ENCODE data around the gene NOXO1. TPM values are rescaled to one million over a fixed set of nuclear protein-coding genes. Genes with fewer than 3 reads are reported as not detected.
A peak's percentile ranks its signal among the peaks of the same experiment; 100 is the strongest.
"Not testable (repeated sequence)": the region's sequence is repeated elsewhere in the genome, so short reads cannot be mapped to it uniquely, and the experiment has no call there.

The NOXO1 gene
- total RNA-seq, 6 donors from 2014 or later, result 2.1 to 5.4 (median 5.0) TPM; not detected in 1

GRCh38 chr16:1965396-1966001, 15.8 kb downstream of the NOXO1 start:
- no peak for DNase-seq
- 18 to 19% methylated on average over 13 to 18 of the region's 24 CpGs for WGBS, 2 donors
- H3K9me3 ChIP-seq, result no peaks in the 10 kb centered on the region
- TF ChIP-seq POLR2AphosphoS5 (IDR thresholded peaks at IDR 0.05), result no peak
- TF ChIP-seq EP300 (IDR thresholded peaks at IDR 0.05), result no peak
- TF ChIP-seq, protein P1, sequence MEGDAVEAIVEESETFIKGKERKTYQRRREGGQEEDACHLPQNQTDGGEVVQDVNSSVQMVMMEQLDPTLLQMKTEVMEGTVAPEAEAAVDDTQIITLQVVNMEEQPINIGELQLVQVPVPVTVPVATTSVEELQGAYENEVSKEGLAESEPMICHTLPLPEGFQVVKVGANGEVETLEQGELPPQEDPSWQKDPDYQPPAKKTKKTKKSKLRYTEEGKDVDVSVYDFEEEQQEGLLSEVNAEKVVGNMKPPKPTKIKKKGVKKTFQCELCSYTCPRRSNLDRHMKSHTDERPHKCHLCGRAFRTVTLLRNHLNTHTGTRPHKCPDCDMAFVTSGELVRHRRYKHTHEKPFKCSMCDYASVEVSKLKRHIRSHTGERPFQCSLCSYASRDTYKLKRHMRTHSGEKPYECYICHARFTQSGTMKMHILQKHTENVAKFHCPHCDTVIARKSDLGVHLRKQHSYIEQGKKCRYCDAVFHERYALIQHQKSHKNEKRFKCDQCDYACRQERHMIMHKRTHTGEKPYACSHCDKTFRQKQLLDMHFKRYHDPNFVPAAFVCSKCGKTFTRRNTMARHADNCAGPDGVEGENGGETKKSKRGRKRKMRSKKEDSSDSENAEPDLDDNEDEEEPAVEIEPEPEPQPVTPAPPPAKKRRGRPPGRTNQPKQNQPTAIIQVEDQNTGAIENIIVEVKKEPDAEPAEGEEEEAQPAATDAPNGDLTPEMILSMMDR (IDR thresholded peaks at IDR 0.05), result no peak
- no peak for TF ChIP-seq POLR2A (IDR thresholded peaks at IDR 0.05)
- no peaks in the 10 kb centered on the region for H3K27me3 ChIP-seq
- H3K4me3 ChIP-seq, result peak overlapping the region; percentile 85 to 91 (median 88)
- ATAC-seq (ENCODE audit: low FRiP score in 2 of 2), result no peak
- peak overlapping the region; percentile 98 to 100 (median 98) for H3K27ac ChIP-seq
- peaks cover 14 to 34% (median 23%) of the 10 kb centered on the region in 4 donors for H3K36me3 ChIP-seq
- H3K4me1 ChIP-seq, result peaks cover 20 to 39% (median 26%) of the 10 kb centered on the region in 4 donors

- H3K27ac ChIP-seq, result peak within 1 kb of the TSS; percentile 98 to 100 (median 98)
- peaks cover 14 to 34% (median 23%) of the 10 kb centered on the region in 4 donors for H3K36me3 ChIP-seq
- peaks cover 26 to 46% (median 30%) of the 10 kb centered on the region in 4 donors for H3K4me1 ChIP-seq
- H3K9me3 ChIP-seq, result no peaks in the 10 kb centered on the region
- DNase-seq (peak; percentile 99 to 100), ATAC-seq (ENCODE audit: low FRiP score in 2 of 2) (peak; percentile 97 to 99)
- 0 to 1% methylated on average over 1 to 57 of the region's 97 CpGs for WGBS, 2 donors
- H3K27me3 ChIP-seq, result no peaks in the 10 kb centered on the region
- peak within 1 kb of the TSS; percentile 85 to 91 (median 88) for H3K4me3 ChIP-seq
- TF ChIP-seq EP300 (IDR thresholded peaks at IDR 0.05) (peak in 1 of 4 donors; percentile 63), POLR2AphosphoS5 (IDR thresholded peaks at IDR 0.05) (peak; percentile 97 to 99), POLR2A (IDR thresholded peaks at IDR 0.05) (peak; percentile 79 to 99 (median 91))
- TF ChIP-seq, protein P1 (IDR thresholded peaks at IDR 0.05), result peak in 2 of 6 experiments; percentile 7 to 31
Measured at GRCh38 chr16:1964506-1965395, 16.5 kb downstream of the NOXO1 start, which contains the start of gene RPS2. Gene RPS2 (minus strand): TSS chr16:1964826. CDS start chr16:1964625, 201 bp downstream.

DNA sequence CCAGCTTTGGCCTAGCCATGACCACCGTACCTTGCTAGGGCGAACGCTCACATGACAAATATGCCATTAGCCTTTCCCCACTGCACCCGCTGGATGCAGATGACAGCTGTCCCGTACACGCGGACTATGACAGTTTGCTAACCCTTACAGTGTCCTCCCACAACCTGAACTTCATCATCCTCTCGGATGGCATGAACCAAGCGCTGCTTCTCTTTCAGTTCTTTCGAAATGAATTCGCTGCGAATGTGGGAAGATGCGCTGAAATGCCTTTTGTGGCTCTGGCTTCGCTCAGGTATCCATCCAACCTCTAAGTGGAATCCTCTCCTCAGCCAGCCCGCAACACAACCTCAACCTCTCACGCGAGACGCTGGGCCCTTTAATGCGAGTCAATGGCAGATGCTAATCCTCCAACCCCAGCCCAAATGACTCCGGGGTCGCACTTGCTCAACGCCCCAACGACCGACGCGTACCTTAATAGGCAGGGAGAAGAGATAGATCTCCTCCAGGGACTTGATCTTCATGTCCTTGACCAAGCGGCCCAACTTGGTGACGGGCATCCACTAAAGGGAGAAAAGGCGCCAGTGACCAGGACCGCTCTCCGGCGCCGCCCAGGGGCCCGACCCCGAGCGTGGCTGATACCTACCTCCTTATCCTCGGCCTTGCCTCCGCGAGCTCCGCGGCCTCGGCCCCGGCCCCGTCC, 17.3 kb downstream of the NOXO1 start:
- Histone ChIP-seq H3K36me3 (peaks cover 14 to 34% (median 23%) of the 10 kb centered on the region in 4 donors), H3K4me3 (peak overlapping the region; percentile 36 to 91 (median 86)), H3K27me3 (no peaks in the 10 kb centered on the region), H3K27ac (peak overlapping the region; percentile 98 to 100 (median 98)), H3K9me3 (no peaks in the 10 kb centered on the region), H3K4me1 (peaks cover 28 to 49% (median 32%) of the 10 kb centered on the region in 4 donors)
- DNase-seq, result peak in 1 of 2 donors; percentile 50
- no peak for TF ChIP-seq POLR2A (IDR thresholded peaks at IDR 0.05)
- TF ChIP-seq, protein P1 (IDR thresholded peaks at IDR 0.05), result peak in 1 of 6 experiments; percentile 45
- no peak for TF ChIP-seq EP300 (IDR thresholded peaks at IDR 0.05)
- no peak for TF ChIP-seq POLR2AphosphoS5 (IDR thresholded peaks at IDR 0.05)
- 11 to 23% methylated on average over 27 to 42 of the region's 44 CpGs for WGBS, 2 donors
- ATAC-seq (ENCODE audit: low FRiP score in 2 of 2), result peak; percentile 3 to 35

DNA sequence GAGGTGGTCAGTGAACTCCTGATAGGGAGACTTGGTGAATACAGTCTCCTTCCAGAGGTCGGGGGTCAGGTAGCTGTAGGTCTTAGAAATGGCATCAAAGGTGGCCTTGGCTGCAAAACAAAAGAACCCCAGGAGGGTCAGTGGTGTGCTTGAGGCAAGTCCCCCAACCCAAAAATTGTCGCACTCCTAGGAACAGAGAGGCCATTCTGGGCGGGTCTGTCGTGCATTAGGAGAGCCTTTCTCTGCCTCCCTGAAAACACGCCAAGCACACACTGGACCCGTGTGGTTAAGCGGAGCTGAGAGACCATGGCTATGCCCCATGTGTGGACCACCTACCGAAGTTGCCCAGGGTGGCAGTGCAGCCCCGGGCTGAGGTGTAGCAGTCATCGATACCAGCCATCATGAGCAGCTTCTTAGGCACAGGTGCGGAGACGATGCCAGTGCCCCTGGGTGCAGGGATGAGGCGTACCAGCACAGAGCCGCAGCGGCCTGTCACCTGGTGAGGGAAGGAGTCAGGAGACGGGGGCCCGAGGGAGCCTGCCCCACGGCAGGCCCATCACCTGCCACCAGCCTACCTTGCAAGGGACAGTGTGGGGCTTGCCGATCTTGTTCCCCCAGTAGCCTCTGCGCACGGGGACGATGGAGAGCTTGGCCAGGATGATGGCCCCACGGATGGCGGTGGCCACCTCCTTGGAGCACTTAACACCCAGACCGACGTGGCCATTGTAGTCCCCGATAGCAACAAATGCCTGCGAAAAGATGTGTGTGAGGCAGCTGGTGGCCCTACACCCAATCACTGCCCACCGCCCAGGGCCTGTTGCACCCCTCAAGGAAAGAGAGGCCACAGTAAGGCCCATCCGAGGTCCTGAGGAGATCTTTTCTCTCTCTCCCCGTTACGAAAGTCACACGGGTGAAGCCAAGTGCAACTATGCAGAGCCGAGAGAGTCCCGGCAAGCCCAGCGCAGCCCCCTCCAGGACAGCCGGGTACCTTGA, 18.8 kb downstream of the NOXO1 start:
- peak in 1 of 2 donors; percentile 70 for DNase-seq
- Histone ChIP-seq H3K27ac (peak overlapping the region in 1 of 4 donors; percentile 99), H3K4me3 (peak overlapping the region in 1 of 4 donors; percentile 85), H3K36me3 (peaks cover 14 to 34% (median 23%) of the 10 kb centered on the region in 4 donors), H3K4me1 (peaks cover 30 to 54% (median 34%) of the 10 kb centered on the region in 4 donors)
- not testable (repeated sequence) for H3K27me3 ChIP-seq; ATAC-seq (ENCODE audit: low FRiP score in 2 of 2); H3K9me3 ChIP-seq
- 88% methylated on average over 25 to 29 of the region's 37 CpGs for WGBS, 2 donors

Measured in upper lobe of left lung (tissue), 6 donors.